ENCODE data around the gene TMEM125.

TMEM125 gene

GRCh38 chr1:43258370-43258769, 11.4 kb upstream of the TMEM125 start:
- no peaks in the 10 kb centered on the region for H4K20me1 ChIP-seq (ENCODE audit: control insufficient read depth, insufficient read depth, low read depth, low read length)
- TF ChIP-seq EZH2phosphoT487 (IDR thresholded peaks at IDR 0.05; ENCODE audit: borderline replicate concordance, low read length), result no peak
- TF ChIP-seq, protein P1, sequence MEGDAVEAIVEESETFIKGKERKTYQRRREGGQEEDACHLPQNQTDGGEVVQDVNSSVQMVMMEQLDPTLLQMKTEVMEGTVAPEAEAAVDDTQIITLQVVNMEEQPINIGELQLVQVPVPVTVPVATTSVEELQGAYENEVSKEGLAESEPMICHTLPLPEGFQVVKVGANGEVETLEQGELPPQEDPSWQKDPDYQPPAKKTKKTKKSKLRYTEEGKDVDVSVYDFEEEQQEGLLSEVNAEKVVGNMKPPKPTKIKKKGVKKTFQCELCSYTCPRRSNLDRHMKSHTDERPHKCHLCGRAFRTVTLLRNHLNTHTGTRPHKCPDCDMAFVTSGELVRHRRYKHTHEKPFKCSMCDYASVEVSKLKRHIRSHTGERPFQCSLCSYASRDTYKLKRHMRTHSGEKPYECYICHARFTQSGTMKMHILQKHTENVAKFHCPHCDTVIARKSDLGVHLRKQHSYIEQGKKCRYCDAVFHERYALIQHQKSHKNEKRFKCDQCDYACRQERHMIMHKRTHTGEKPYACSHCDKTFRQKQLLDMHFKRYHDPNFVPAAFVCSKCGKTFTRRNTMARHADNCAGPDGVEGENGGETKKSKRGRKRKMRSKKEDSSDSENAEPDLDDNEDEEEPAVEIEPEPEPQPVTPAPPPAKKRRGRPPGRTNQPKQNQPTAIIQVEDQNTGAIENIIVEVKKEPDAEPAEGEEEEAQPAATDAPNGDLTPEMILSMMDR (IDR thresholded peaks at IDR 0.05; ENCODE audit: low read depth, low read length, poor library complexity, severe bottlenecking), result no peak
- H3K36me3 ChIP-seq (ENCODE audit: control insufficient read depth, low read length), result no peaks in the 10 kb centered on the region
- no peak overlapping the region for H3K27ac ChIP-seq (ENCODE audit: low read depth, low read length)
- peaks cover 2% of the 10 kb centered on the region; the same call in 1 of the 2 replicates for H3K9me3 ChIP-seq (ENCODE audit: control insufficient read depth, insufficient read depth, low read length)
- no peak overlapping the region for H3K4me2 ChIP-seq (ENCODE audit: low read length)
- no peaks in the 10 kb centered on the region for H3F3A ChIP-seq (ENCODE audit: control insufficient read depth, insufficient read depth)
- H3K9me2 ChIP-seq (replicated peaks; ENCODE audit: control insufficient read depth, low read length), result no peaks in the 10 kb centered on the region
- H3K4me3 ChIP-seq (ENCODE audit: low read length), result no peak overlapping the region
- no peaks in the 10 kb centered on the region for H3K4me1 ChIP-seq (ENCODE audit: control insufficient read depth, low read length)
- H3K27me3 ChIP-seq (ENCODE audit: control insufficient read depth, low read length), result no peaks in the 10 kb centered on the region
- H3K79me2 ChIP-seq (ENCODE audit: control insufficient read depth, low read length), result no peaks in the 10 kb centered on the region

DNA sequence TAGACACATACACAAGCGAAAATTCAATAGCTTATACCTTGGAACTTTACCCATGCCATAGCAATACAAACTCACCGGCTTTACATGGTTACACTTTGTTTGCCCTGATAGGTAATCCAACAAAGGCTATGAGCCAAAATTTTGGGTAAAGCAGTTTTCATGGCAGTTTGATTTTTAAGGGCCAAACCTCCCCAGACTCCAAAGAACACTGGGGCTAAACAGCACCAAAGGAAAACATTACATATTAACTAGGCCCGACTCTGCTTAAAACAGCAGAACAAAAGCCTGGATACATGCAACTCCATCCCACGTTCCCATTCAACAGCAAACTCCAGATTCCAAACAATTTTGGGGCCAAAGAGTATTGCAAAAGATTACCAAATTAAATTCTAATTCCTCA, 4.4 kb upstream of the TMEM125 start:
- H3K4me2 ChIP-seq (ENCODE audit: low read length), result no peak overlapping the region
- no peaks in the 10 kb centered on the region for H3K9me2 ChIP-seq (replicated peaks; ENCODE audit: control insufficient read depth, low read length)
- H3K36me3 ChIP-seq (ENCODE audit: control insufficient read depth, low read length), result no peaks in the 10 kb centered on the region
- H4K20me1 ChIP-seq (ENCODE audit: control insufficient read depth, insufficient read depth, low read depth, low read length), result no peaks in the 10 kb centered on the region
- H3F3A ChIP-seq (ENCODE audit: control insufficient read depth, insufficient read depth), result no peaks in the 10 kb centered on the region
- H3K4me3 ChIP-seq (ENCODE audit: low read length), result no peak overlapping the region
- H3K27me3 ChIP-seq (ENCODE audit: control insufficient read depth, low read length), result no peaks in the 10 kb centered on the region
- no peak overlapping the region for H3K27ac ChIP-seq (ENCODE audit: low read depth, low read length)
- H3K9me3 ChIP-seq (ENCODE audit: control insufficient read depth, insufficient read depth, low read length), result peaks cover 5% of the 10 kb centered on the region; the same call in 1 of the 2 replicates
- TF ChIP-seq, protein P1 (IDR thresholded peaks at IDR 0.05; ENCODE audit: low read depth, low read length, poor library complexity, severe bottlenecking), result no peak
- TF ChIP-seq EZH2phosphoT487 (IDR thresholded peaks at IDR 0.05; ENCODE audit: borderline replicate concordance, low read length), result no peak
- no peaks in the 10 kb centered on the region for H3K4me1 ChIP-seq (ENCODE audit: control insufficient read depth, low read length)
- H3K79me2 ChIP-seq (ENCODE audit: control insufficient read depth, low read length), result no peaks in the 10 kb centered on the region

DNA sequence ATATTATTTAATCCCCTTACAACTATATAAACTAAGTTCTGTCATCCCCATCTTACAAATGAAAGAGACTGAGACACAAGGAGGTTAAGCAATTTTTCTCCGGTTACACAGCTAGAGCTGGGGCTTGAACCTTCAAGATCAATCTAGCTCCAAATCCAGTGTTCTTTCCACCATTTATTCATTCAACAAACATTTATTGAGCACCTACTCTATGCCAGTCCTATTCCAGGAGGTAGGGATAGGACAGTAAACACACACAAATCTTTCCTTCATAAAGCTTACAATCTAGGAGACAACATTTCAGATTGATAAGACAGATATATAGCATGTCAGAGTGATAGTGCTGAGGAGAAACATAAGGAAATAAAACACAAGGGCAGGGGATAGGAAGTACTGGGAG, 2.9 kb upstream of the TMEM125 start:
- H3K9me3 ChIP-seq (ENCODE audit: control insufficient read depth, insufficient read depth, low read length), result peaks cover 5% of the 10 kb centered on the region; the same call in 1 of the 2 replicates
- no peaks in the 10 kb centered on the region for H3K9me2 ChIP-seq (replicated peaks; ENCODE audit: control insufficient read depth, low read length)
- H4K20me1 ChIP-seq (ENCODE audit: control insufficient read depth, insufficient read depth, low read depth, low read length), result no peaks in the 10 kb centered on the region
- no peaks in the 10 kb centered on the region for H3K4me1 ChIP-seq (ENCODE audit: control insufficient read depth, low read length)
- H3F3A ChIP-seq (ENCODE audit: control insufficient read depth, insufficient read depth), result no peaks in the 10 kb centered on the region
- H3K4me3 ChIP-seq (ENCODE audit: low read length), result no peak overlapping the region
- H3K79me2 ChIP-seq (ENCODE audit: control insufficient read depth, low read length), result no peaks in the 10 kb centered on the region
- H3K4me2 ChIP-seq (ENCODE audit: low read length), result no peak overlapping the region
- TF ChIP-seq, protein P1 (IDR thresholded peaks at IDR 0.05; ENCODE audit: low read depth, low read length, poor library complexity, severe bottlenecking), result no peak
- no peak for TF ChIP-seq EZH2phosphoT487 (IDR thresholded peaks at IDR 0.05; ENCODE audit: borderline replicate concordance, low read length)
- H3K27ac ChIP-seq (ENCODE audit: low read depth, low read length), result no peak overlapping the region
- no peaks in the 10 kb centered on the region for H3K36me3 ChIP-seq (ENCODE audit: control insufficient read depth, low read length)
- H3K27me3 ChIP-seq (ENCODE audit: control insufficient read depth, low read length), result no peaks in the 10 kb centered on the region
